SK-N-SH treated with all-trans-retinoic acid at 6 μM for 48 hours (cell line): ENCODE measurements around the gene HSD3B2.

Source experiments
- BACH2 ChIP-seq: fragments of 250-450 bp; sonication (Bioruptor Pico); IDR thresholded peaks from 2 replicates; pipeline ENCODE4 v1.9.0; 2021; ENCODE audit warnings: mild to moderate bottlenecking, borderline replicate concordance
- PATZ1 ChIP-seq: fragments of 250-450 bp; sonication (Bioruptor Pico); IDR thresholded peaks from 2 replicates; pipeline ENCODE4 v1.8.0; 2020; ENCODE audit warnings: mild to moderate bottlenecking, moderate library complexity, borderline replicate concordance
- POU6F1 ChIP-seq: fragments of 250-450 bp; sonication (Bioruptor Pico); IDR thresholded peaks from 2 replicates; pipeline ENCODE4 v1.8.0; 2021; ENCODE audit warnings: low read depth, mild to moderate bottlenecking, moderate library complexity, borderline replicate concordance

GRCh38 chr1:119388450-119388849 lies 26.5 kb upstream of the HSD3B2 start:
- TF ChIP-seq BACH2 (CRISPR knock-in tag) (no peak), PATZ1 (CRISPR knock-in tag) (no peak), POU6F1 (CRISPR knock-in tag) (no peak)
